MV-4-11 (cell line): ENCODE measurements around the gene GSKIP.

Source experiments
- DNase-seq: peaks from one replicate; lab custom pipeline; 2025; lab: John Stamatoyannopoulos, UW

Gene GSKIP

GRCh38 chr14:96380735-96381134 lies 17.4 kb downstream of the GSKIP start:
- DNase-seq = peak; percentile 66

- DNase-seq = no peak
Measured at GRCh38 chr14:96383445-96383844, 20.1 kb downstream of the GSKIP start.

GRCh38 chr14:96384053-96384452 lies 20.7 kb downstream of the GSKIP start:
- DNase-seq = no peak

- no peak for DNase-seq
Measured at GRCh38 chr14:96384740-96385139, 21.4 kb downstream of the GSKIP start.

- DNase-seq = no peak
Measured at GRCh38 chr14:96385385-96385784, 22.1 kb downstream of the GSKIP start.

GRCh38 chr14:96390965-96391292 lies 27.6 kb downstream of the GSKIP start:
- no peak for DNase-seq

- DNase-seq = peak; percentile 89
Measured at GRCh38 chr14:96391293-96392118, 28.2 kb downstream of the GSKIP start.

- no peak for DNase-seq
Measured at GRCh38 chr14:96393071-96393691, 29.9 kb downstream of the GSKIP start.

GRCh38 chr14:96394047-96394815 lies 30.9 kb downstream of the GSKIP start:
- DNase-seq = no peak

- no peak for DNase-seq
Measured at GRCh38 chr14:96398432-96398831, 35.1 kb downstream of the GSKIP start.

- no peak for DNase-seq
Measured at GRCh38 chr14:96398921-96399320, 35.6 kb downstream of the GSKIP start.

- DNase-seq = no peak
Measured at GRCh38 chr14:96399405-96399804, 36.1 kb downstream of the GSKIP start.

- DNase-seq = no peak
Measured at GRCh38 chr14:96400495-96400894, 37.2 kb downstream of the GSKIP start.

GRCh38 chr14:96403409-96403808 lies 40.1 kb downstream of the GSKIP start:
- DNase-seq = no peak

GRCh38 chr14:96405677-96406076 lies 42.4 kb downstream of the GSKIP start:
- no peak for DNase-seq

GRCh38 chr14:96407935-96408570 lies 44.7 kb downstream of the GSKIP start:
- DNase-seq = no peak

- no peak for DNase-seq
Measured at GRCh38 chr14:96408608-96409007, 45.3 kb downstream of the GSKIP start.

- DNase-seq = no peak
Measured at GRCh38 chr14:96409701-96410100, 46.4 kb downstream of the GSKIP start.

GRCh38 chr14:96410119-96410518 lies 46.8 kb downstream of the GSKIP start:
- no peak for DNase-seq

GRCh38 chr14:96413526-96413925 lies 50.2 kb downstream of the GSKIP start:
- DNase-seq = no peak

GRCh38 chr14:96415559-96415958 lies 52.2 kb downstream of the GSKIP start:
- no peak for DNase-seq

GRCh38 chr14:96416292-96416691 lies 53.0 kb downstream of the GSKIP start:
- DNase-seq = no peak

GRCh38 chr14:96417254-96417653 lies 53.9 kb downstream of the GSKIP start:
- DNase-seq = no peak
